HG03442 (cell line): ENCODE data around the gene UNC45A.
A peak's percentile ranks its signal among the peaks of the same experiment; 100 is the strongest.

ENCODE experiments used
- ATAC-seq: cut with Tn5 transposase; IDR thresholded peaks from one replicate; pipeline ENCODE4 v1.9.1; 2021; ENCODE audit warnings: mild to moderate bottlenecking, moderate library complexity; ENCODE audit not compliant: unreplicated experiment

The UNC45A gene

GRCh38 chr15:90959894-90960293 lies 24.8 kb downstream of the UNC45A start:
- no peak for ATAC-seq

GRCh38 chr15:90960298-90961091 lies 25.4 kb downstream of the UNC45A start:
- no peak for ATAC-seq

- no peak for ATAC-seq
Measured at GRCh38 chr15:90962021-90962420, 26.9 kb downstream of the UNC45A start.

GRCh38 chr15:90966262-90966661 lies 31.2 kb downstream of the UNC45A start:
- no peak for ATAC-seq

GRCh38 chr15:90967206-90967605 lies 32.1 kb downstream of the UNC45A start:
- no peak for ATAC-seq

GRCh38 chr15:90968434-90968833 lies 33.3 kb downstream of the UNC45A start:
- ATAC-seq, result no peak

GRCh38 chr15:90970274-90970673 lies 35.2 kb downstream of the UNC45A start:
- no peak for ATAC-seq

- ATAC-seq, result no peak
Measured at GRCh38 chr15:90972133-90972532, 37.0 kb downstream of the UNC45A start.

- ATAC-seq, result no peak
Measured at GRCh38 chr15:90974216-90974615, 39.1 kb downstream of the UNC45A start.

GRCh38 chr15:90979582-90979981 lies 44.5 kb downstream of the UNC45A start:
- no peak for ATAC-seq

- peak; percentile 78 for ATAC-seq
Measured at GRCh38 chr15:90981681-90982080, 46.6 kb downstream of the UNC45A start.

- ATAC-seq, result peak; percentile 35
Measured at GRCh38 chr15:90982135-90982534, 47.0 kb downstream of the UNC45A start.

- peak; percentile 63 for ATAC-seq
Measured at GRCh38 chr15:90986790-90987507, 51.9 kb downstream of the UNC45A start.

GRCh38 chr15:90987561-90988141 lies 52.6 kb downstream of the UNC45A start:
- no peak for ATAC-seq

- no peak for ATAC-seq
Measured at GRCh38 chr15:90988296-90988695, 53.2 kb downstream of the UNC45A start.

- no peak for ATAC-seq
Measured at GRCh38 chr15:90989040-90989768, 54.1 kb downstream of the UNC45A start.

GRCh38 chr15:90990446-90990845 lies 55.4 kb downstream of the UNC45A start:
- ATAC-seq, result no peak

GRCh38 chr15:90991587-90992285 lies 56.7 kb downstream of the UNC45A start:
- ATAC-seq, result no peak

GRCh38 chr15:90994059-90994416 lies 59.0 kb downstream of the UNC45A start:
- peak; percentile 21 for ATAC-seq

GRCh38 chr15:90994417-90995311 lies 59.6 kb downstream of the UNC45A start, which contains the start of gene PRC1:
Gene PRC1, minus strand, starts transcription at chr15:90994535. Its CDS starts 118 bp downstream, at chr15:90994417.
- peak; percentile 93 for ATAC-seq
